Stimulated activated CD4-positive, alpha-beta T cell treated with anti-CD3 and anti-CD28 coated beads, TNF-alpha, amount 100 ng/mL, for 48 hours (primary cell): Measurements from ENCODE around the gene FBRS.
"Not testable (repeated sequence)": the region's sequence is repeated elsewhere in the genome, so short reads cannot be mapped to it uniquely, and the experiment has no call there.

Experiments
- DNase-seq, 3 donors: peaks; one replicate each; pipeline ENCODE4 v3.0.0-alpha.2; 2020; ENCODE audit warnings: low read depth in 3 of 3

Gene FBRS

GRCh38 chr16:30664616-30665109, 6.4 kb downstream of the FBRS start:
- no peak for DNase-seq

- DNase-seq = no peak
Observed at GRCh38 chr16:30665155-30665829, 7.1 kb downstream of the FBRS start.

GRCh38 chr16:30665830-30666190, 7.6 kb downstream of the FBRS start:
- DNase-seq = no peak

GRCh38 chr16:30666681-30667080, 8.4 kb downstream of the FBRS start:
- no peak for DNase-seq

GRCh38 chr16:30667361-30667905, 9.2 kb downstream of the FBRS start:
- DNase-seq = no peak

GRCh38 chr16:30668393-30668792, 10.2 kb downstream of the FBRS start:
- no peak for DNase-seq

- no peak for DNase-seq
Observed at GRCh38 chr16:30669026-30669902, 11.0 kb downstream of the FBRS start.

- no peak for DNase-seq
Observed at GRCh38 chr16:30669903-30670824, 11.9 kb downstream of the FBRS start.

- no peak for DNase-seq
Observed at GRCh38 chr16:30675143-30675542, 16.9 kb downstream of the FBRS start.

GRCh38 chr16:30677931-30678585, 19.8 kb downstream of the FBRS start:
- DNase-seq = no peak

GRCh38 chr16:30678586-30678970, 20.3 kb downstream of the FBRS start:
- no peak for DNase-seq

- no peak for DNase-seq
Observed at GRCh38 chr16:30680326-30680725, 22.1 kb downstream of the FBRS start.

- no peak for DNase-seq
Observed at GRCh38 chr16:30688701-30689100, 30.5 kb downstream of the FBRS start.

- DNase-seq = no peak
Observed at GRCh38 chr16:30691907-30692306, 33.7 kb downstream of the FBRS start.

- DNase-seq = no peak
Observed at GRCh38 chr16:30692396-30693064, 34.3 kb downstream of the FBRS start.

GRCh38 chr16:30694926-30695693, 36.9 kb downstream of the FBRS start:
- no peak for DNase-seq

GRCh38 chr16:30696646-30697045, 38.4 kb downstream of the FBRS start:
- not testable (repeated sequence) for DNase-seq

- DNase-seq = no peak
Observed at GRCh38 chr16:30697264-30698138, 39.3 kb downstream of the FBRS start.
